CD8-positive, alpha-beta memory T cell (primary cell): ENCODE data around the gene ARSB. TPM values are rescaled to one million over a fixed set of nuclear protein-coding genes. Genes with fewer than 3 reads are reported as not detected.

Experiments used
- CTCF ChIA-PET: fragments of 350-600 bp; sonication (Branson Sonifier 250); formaldehyde crosslinking; loops from one replicate; lab custom pipeline; 2021; ENCODE audit warnings: antibody characterized with exemption; lab: Charles Lee
- POLR2A ChIA-PET: fragments of 350-600 bp; sonication (Branson Sonifier 250); formaldehyde crosslinking; loops from one replicate; lab custom pipeline; 2021; ENCODE audit warnings: antibody characterized with exemption; lab: Charles Lee
- DNase-seq, 5 donors: peaks; one replicate each; pipeline versions ENCODE4 v3.0.0 to v3.0.0-alpha.2; 2020 to 2022; ENCODE audit warnings: mixed read lengths in 1 of 5
- H3K27ac ChIP-seq: one replicate; pipeline ENCODE4 v1.7.0; 2013; ENCODE audit warnings: low read depth, mild to moderate bottlenecking, low read length, moderate library complexity
- H3K27me3 ChIP-seq: 2 replicates; pipeline ENCODE4 v1.7.0; 2013; ENCODE audit warnings: low read length, mild to moderate bottlenecking; ENCODE audit not compliant: insufficient read depth, poor library complexity, severe bottlenecking
- H3K36me3 ChIP-seq: 2 replicates; pipeline ENCODE4 v1.7.0; 2013; ENCODE audit warnings: mild to moderate bottlenecking, low read length, moderate library complexity; ENCODE audit not compliant: insufficient read depth
- H3K4me1 ChIP-seq: 2 replicates; pipeline ENCODE4 v1.7.0; 2013; ENCODE audit warnings: mild to moderate bottlenecking, low read length, moderate library complexity; ENCODE audit not compliant: insufficient read depth
- H3K4me3 ChIP-seq: 2 replicates; pipeline ENCODE4 v1.7.0; 2013; ENCODE audit warnings: mild to moderate bottlenecking, low read length
- H3K9me3 ChIP-seq: 2 replicates; pipeline ENCODE4 v1.7.0; 2013; ENCODE audit warnings: mild to moderate bottlenecking, low read length
- H3K27ac Mint-ChIP-seq, 8 donors: one replicate each; pipeline ENCODE4 v1.8.0; 2020 to 2021; ENCODE audit warnings: mixed read lengths in 8 of 8, mild to moderate bottlenecking in 6 of 8, inconsistent platforms in 3 of 8, moderate library complexity in 3 of 8
- H3K27me3 Mint-ChIP-seq, 2 donors: one replicate each; pipeline ENCODE4 v1.8.0; 2020 to 2021; ENCODE audit warnings: mixed read lengths in 2 of 2, mild to moderate bottlenecking in 1 of 2, moderate library complexity in 1 of 2
- H3K36me3 Mint-ChIP-seq, 3 donors: one replicate each; pipeline ENCODE4 v1.8.0; 2020 to 2021; ENCODE audit warnings: mixed read lengths in 3 of 3, inconsistent platforms in 1 of 3, mild to moderate bottlenecking in 1 of 3
- H3K4me1 Mint-ChIP-seq, 3 donors: one replicate each; pipeline ENCODE4 v1.8.0; 2020 to 2021; ENCODE audit warnings: mixed read lengths in 3 of 3, inconsistent platforms in 1 of 3, mild to moderate bottlenecking in 1 of 3
- H3K4me3 Mint-ChIP-seq, 7 donors: one replicate each; pipeline ENCODE4 v1.8.0; 2020 to 2021; ENCODE audit warnings: mixed read lengths in 7 of 7, mild to moderate bottlenecking in 6 of 7, moderate library complexity in 4 of 7, inconsistent platforms in 2 of 7
- H3K9me3 Mint-ChIP-seq, 5 donors: one replicate each; pipeline ENCODE4 v1.8.0; 2020 to 2022; ENCODE audit warnings: mixed read lengths in 5 of 5, mild to moderate bottlenecking in 3 of 5, moderate library complexity in 2 of 5, inconsistent platforms in 1 of 5
- polyA plus RNA-seq: library from polyadenylated mRNA; unstranded; fragments of 300-500 nt; fragmentation: Illumina TruSeq; gene quantifications from one replicate; pipeline ENCODE4 v1.2.3, GENCODE V29; 2021
- total RNA-seq, 2 experiments: library from RNA; stranded (reverse); gene quantifications; one replicate each; pipeline ENCODE4 v1.2.3, GENCODE V29; 2021

Gene ARSB
- 10 to 100 TPM; 19.6 to 19.9 TPM for total RNA-seq
- 5.1 TPM for polyA plus RNA-seq

GRCh38 chr5:78985116-78985724 lies at the start of gene ARSB:
ARSB (minus strand) TSS chr5:78985310; CDS start chr5:78985248, 62 bp downstream.
- peak in 3 of 5 donors; percentile 24 to 61 (median 37) for DNase-seq
- peaks cover 21 to 35% (median 27%) of the 10 kb centered on the region in 3 donors for H3K4me1 Mint-ChIP-seq
- H3K4me1 ChIP-seq: peaks cover 4% of the 10 kb centered on the region
- H3K36me3 Mint-ChIP-seq: peaks cover 0 to 7% (median 0%) of the 10 kb centered on the region in 3 donors
- no peaks in the 10 kb centered on the region for H3K27me3 ChIP-seq
- peak within 1 kb of the TSS; percentile 72 for H3K27ac ChIP-seq
- ChIA-PET CTCF (interaction anchor here (0.9 to 3.4 kb wide), 5 partner anchors 10 to 148 kb away, joined by 3 to 14 read pairs (median 4); no protein-coding TSS in a partner anchor), POLR2A (interaction anchor here (0.6 to 2.0 kb wide), 9 partner anchors 45 to 1494 kb away, joined by 3 to 6 read pairs (median 4); partner anchors contain the start of genes HOMER1 and SCAMP1)
- H3K27ac Mint-ChIP-seq: peak within 1 kb of the TSS; percentile 91 to 99 (median 95)
- H3K9me3 ChIP-seq: no peaks in the 10 kb centered on the region
- peak within 1 kb of the TSS; percentile 76 for H3K4me3 ChIP-seq
- H3K36me3 ChIP-seq: no peaks in the 10 kb centered on the region
- H3K27me3 Mint-ChIP-seq: no peaks in the 10 kb centered on the region
- no peaks in the 10 kb centered on the region for H3K9me3 Mint-ChIP-seq
- peak within 1 kb of the TSS; percentile 91 to 95 (median 93) for H3K4me3 Mint-ChIP-seq

DNA sequence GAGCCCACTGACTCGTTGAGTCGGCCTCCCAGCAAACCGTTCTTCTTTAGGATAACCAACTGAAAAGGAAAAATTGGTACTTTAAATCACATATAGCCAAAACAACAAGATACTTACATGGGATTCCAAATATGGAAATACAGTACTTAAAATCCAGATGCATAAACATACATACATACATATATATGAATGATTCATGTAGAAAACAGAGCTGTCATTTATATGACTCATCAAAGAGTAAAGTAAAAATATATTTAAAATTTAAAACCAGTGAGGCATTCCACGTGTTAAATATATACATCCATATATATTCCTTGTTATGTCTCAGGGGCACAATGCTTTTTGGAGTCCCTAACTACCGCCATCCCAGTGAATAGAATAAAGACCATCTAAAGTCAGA lies 47.7 kb upstream of the ARSB start:
- H3K27ac ChIP-seq: no peak overlapping the region
- ChIA-PET POLR2A (no interaction called here), CTCF (interaction anchor here (1.3 to 1.5 kb wide), 2 partner anchors 8 to 12 kb away, joined by 3 to 4 read pairs; no protein-coding TSS in a partner anchor)
- no peaks in the 10 kb centered on the region for H3K36me3 Mint-ChIP-seq
- no peaks in the 10 kb centered on the region for H3K4me1 ChIP-seq
- H3K4me3 ChIP-seq: no peak overlapping the region
- no peaks in the 10 kb centered on the region for H3K36me3 ChIP-seq
- no peaks in the 10 kb centered on the region for H3K9me3 Mint-ChIP-seq
- no peak overlapping the region for H3K4me3 Mint-ChIP-seq
- no peak for DNase-seq
- no peaks in the 10 kb centered on the region for H3K9me3 ChIP-seq
- peaks cover 0 to 10% of the 10 kb centered on the region in 2 donors for H3K27me3 Mint-ChIP-seq
- H3K27ac Mint-ChIP-seq: no peak overlapping the region
- no peaks in the 10 kb centered on the region for H3K4me1 Mint-ChIP-seq
- H3K27me3 ChIP-seq: no peaks in the 10 kb centered on the region

GRCh38 chr5:79032031-79032695 lies 47.1 kb upstream of the ARSB start:
- peaks cover 0 to 12% of the 10 kb centered on the region in 2 donors for H3K27me3 Mint-ChIP-seq
- no peaks in the 10 kb centered on the region for H3K36me3 ChIP-seq
- CTCF ChIA-PET: interaction anchor here (1.3 kb wide), 1 partner anchor 11 kb away, joined by 3 read pairs; no protein-coding TSS in a partner anchor

GRCh38 chr5:79031485-79031867 lies 46.4 kb upstream of the ARSB start:
- CTCF ChIA-PET: no interaction called here
- no peaks in the 10 kb centered on the region for H3K9me3 Mint-ChIP-seq

More at GRCh38 chr5:79032031-79032695, 47.1 kb upstream of the ARSB start:
- no peak for DNase-seq
- Histone ChIP-seq H3K27ac (no peak overlapping the region), H3K9me3 (no peaks in the 10 kb centered on the region), H3K27me3 (no peaks in the 10 kb centered on the region), H3K4me3 (no peak overlapping the region), H3K4me1 (no peaks in the 10 kb centered on the region)
- POLR2A ChIA-PET: no interaction called here
- no peaks in the 10 kb centered on the region for H3K36me3 Mint-ChIP-seq
- no peak overlapping the region for H3K27ac Mint-ChIP-seq
- H3K9me3 Mint-ChIP-seq: no peaks in the 10 kb centered on the region
- no peaks in the 10 kb centered on the region for H3K4me1 Mint-ChIP-seq
- H3K4me3 Mint-ChIP-seq: no peak overlapping the region

DNA sequence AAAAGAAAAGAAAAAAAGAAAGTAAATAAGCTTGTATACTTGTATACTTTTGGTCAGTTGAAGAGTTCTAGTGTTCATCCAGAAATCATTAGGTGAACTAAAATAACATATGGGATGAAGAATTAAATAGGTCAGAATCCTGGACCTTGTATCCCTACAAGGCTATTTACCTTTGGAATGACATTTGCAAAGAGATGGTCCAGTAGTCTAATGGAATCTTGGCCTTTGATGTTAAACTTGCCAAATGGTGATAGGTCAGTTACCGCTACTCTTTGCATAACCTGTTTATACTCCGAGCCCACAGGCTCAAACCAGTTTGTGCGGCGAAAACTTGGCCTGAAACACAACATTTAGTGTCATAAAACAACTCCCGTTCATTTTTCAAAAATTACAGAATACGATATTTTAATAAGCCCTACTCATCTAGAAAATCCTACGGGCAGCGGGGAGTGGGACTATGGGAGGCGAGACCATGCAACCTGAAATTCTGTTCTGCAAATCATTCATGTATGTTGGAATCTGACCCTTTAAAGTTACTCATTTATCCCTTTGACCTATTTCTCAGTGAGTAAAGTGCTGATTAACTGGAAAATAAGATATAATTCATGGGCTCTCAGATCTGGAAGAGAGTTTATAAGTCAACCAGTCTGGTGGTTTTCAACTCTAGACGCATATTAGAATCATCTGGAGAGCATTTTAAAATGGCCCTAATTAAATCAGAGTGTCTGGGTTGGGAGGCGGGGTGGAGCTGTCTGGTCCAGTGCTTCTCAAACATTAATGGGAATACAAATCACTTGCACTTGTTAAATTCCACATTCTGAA lies 45.8 kb upstream of the ARSB start:
- H3K36me3 Mint-ChIP-seq: no peaks in the 10 kb centered on the region
- Histone ChIP-seq H3K27ac (no peak overlapping the region), H3K4me1 (no peaks in the 10 kb centered on the region), H3K9me3 (no peaks in the 10 kb centered on the region), H3K36me3 (no peaks in the 10 kb centered on the region), H3K27me3 (no peaks in the 10 kb centered on the region), H3K4me3 (no peak overlapping the region)
- H3K27me3 Mint-ChIP-seq: peaks cover 0 to 19% of the 10 kb centered on the region in 2 donors
- H3K4me3 Mint-ChIP-seq: no peak overlapping the region
- no peak overlapping the region for H3K27ac Mint-ChIP-seq
- H3K4me1 Mint-ChIP-seq: no peaks in the 10 kb centered on the region
- DNase-seq: no peak
- no peaks in the 10 kb centered on the region for H3K9me3 Mint-ChIP-seq
- CTCF ChIA-PET: interaction anchor here (0.7 kb wide), 1 partner anchor 10 kb away, joined by 4 read pairs; no protein-coding TSS in a partner anchor
- POLR2A ChIA-PET: interaction anchor here (0.6 kb wide), 1 partner anchor 45 kb away, joined by 3 read pairs; no protein-coding TSS in a partner anchor

More at GRCh38 chr5:79031485-79031867, 46.4 kb upstream of the ARSB start:
- Histone ChIP-seq H3K27me3 (no peaks in the 10 kb centered on the region), H3K9me3 (no peaks in the 10 kb centered on the region), H3K4me3 (no peak overlapping the region), H3K27ac (no peak overlapping the region), H3K4me1 (no peaks in the 10 kb centered on the region), H3K36me3 (no peaks in the 10 kb centered on the region)
- Mint-ChIP-seq H3K4me1 (no peaks in the 10 kb centered on the region), H3K4me3 (no peak overlapping the region), H3K27ac (no peak overlapping the region), H3K36me3 (no peaks in the 10 kb centered on the region), H3K27me3 (peaks cover 0 to 14% of the 10 kb centered on the region in 2 donors)
- POLR2A ChIA-PET: no interaction called here
- DNase-seq: no peak

DNA sequence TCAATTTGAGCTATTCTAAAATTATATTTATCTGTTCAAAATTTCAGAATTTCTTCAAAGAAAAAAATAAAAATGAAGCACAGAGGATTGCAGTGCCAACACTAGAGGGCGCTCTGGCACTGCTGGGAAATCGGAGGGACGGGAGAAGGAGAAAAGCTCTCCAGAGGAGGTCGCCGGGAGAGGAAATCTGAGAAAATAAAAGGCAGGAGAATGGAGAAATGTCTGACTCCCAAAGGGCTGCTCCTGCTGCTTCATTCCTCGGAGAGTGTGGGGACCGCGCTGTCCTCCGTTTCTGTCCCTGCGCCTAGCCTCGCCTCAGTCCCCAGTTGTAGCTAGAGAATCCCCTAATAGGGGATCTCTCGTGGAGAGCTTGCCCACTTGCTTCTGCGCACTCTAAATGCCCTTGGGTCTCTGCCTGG lies 40.0 kb upstream of the ARSB start:
- ChIA-PET POLR2A (no interaction called here), CTCF (interaction anchor here (0.7 to 2.8 kb wide), 22 partner anchors 9 to 444 kb away, joined by 3 to 20 read pairs (median 4); partner anchors contain the start of gene ARSB)
- Mint-ChIP-seq H3K4me3 (peak overlapping the region in 5 of 7 donors; percentile 47 to 83 (median 65)), H3K9me3 (no peaks in the 10 kb centered on the region), H3K27me3 (peaks cover 12 to 70% of the 10 kb centered on the region in 2 donors), H3K27ac (no peak overlapping the region), H3K36me3 (no peaks in the 10 kb centered on the region), H3K4me1 (peaks cover 12 to 13% (median 12%) of the 10 kb centered on the region in 3 donors)
- H3K27me3 ChIP-seq: peaks cover 13% of the 10 kb centered on the region
- no peak overlapping the region for H3K4me3 ChIP-seq
- H3K9me3 ChIP-seq: no peaks in the 10 kb centered on the region
- no peaks in the 10 kb centered on the region for H3K36me3 ChIP-seq
- H3K4me1 ChIP-seq: no peaks in the 10 kb centered on the region
- no peak overlapping the region for H3K27ac ChIP-seq
- peak; percentile 16 to 53 (median 30) for DNase-seq

GRCh38 chr5:79023947-79024346 lies 38.8 kb upstream of the ARSB start:
- Histone ChIP-seq H3K9me3 (no peaks in the 10 kb centered on the region), H3K36me3 (no peaks in the 10 kb centered on the region), H3K4me3 (no peak overlapping the region), H3K27ac (no peak overlapping the region), H3K4me1 (no peaks in the 10 kb centered on the region), H3K27me3 (peaks cover 13% of the 10 kb centered on the region)
- Mint-ChIP-seq H3K36me3 (no peaks in the 10 kb centered on the region), H3K4me1 (peaks cover 12 to 13% (median 12%) of the 10 kb centered on the region in 3 donors), H3K27me3 (peaks cover 17 to 80% of the 10 kb centered on the region in 2 donors), H3K27ac (no peak overlapping the region), H3K9me3 (no peaks in the 10 kb centered on the region), H3K4me3 (no peak overlapping the region)
- CTCF ChIA-PET: interaction anchor here (0.9 to 2.8 kb wide), 5 partner anchors 14 to 445 kb away, joined by 3 to 20 read pairs (median 4); no protein-coding TSS in a partner anchor
- POLR2A ChIA-PET: no interaction called here
- no peak for DNase-seq
